GM18861 (cell line): Measurements from ENCODE around the gene FSTL5.
A peak's percentile ranks its signal among the peaks of the same experiment; 100 is the strongest.

Experiments used
- ATAC-seq: cut with Tn5 transposase; IDR thresholded peaks from one replicate; pipeline ENCODE4 v1.9.1; 2021; ENCODE audit not compliant: unreplicated experiment

The FSTL5 gene

GRCh38 chr4:161717084-161717483, 446.7 kb downstream of the FSTL5 start:
- ATAC-seq: no peak

- no peak for ATAC-seq
Measured at GRCh38 chr4:161714931-161715330, 448.9 kb downstream of the FSTL5 start.

GRCh38 chr4:161714022-161714751, 449.6 kb downstream of the FSTL5 start:
- no peak for ATAC-seq

- no peak for ATAC-seq
Measured at GRCh38 chr4:161704653-161705052, 459.1 kb downstream of the FSTL5 start.

- ATAC-seq: no peak
Measured at GRCh38 chr4:161704040-161704439, 459.8 kb downstream of the FSTL5 start.

GRCh38 chr4:161702287-161702686, 461.5 kb downstream of the FSTL5 start:
- ATAC-seq: no peak

- ATAC-seq: no peak
Measured at GRCh38 chr4:161696944-161697343, 466.9 kb downstream of the FSTL5 start.

- no peak for ATAC-seq
Measured at GRCh38 chr4:161680146-161680545, 483.7 kb downstream of the FSTL5 start.

- ATAC-seq: no peak
Measured at GRCh38 chr4:161664740-161665139, 499.1 kb downstream of the FSTL5 start.

- no peak for ATAC-seq
Measured at GRCh38 chr4:161663844-161664243, 500.0 kb downstream of the FSTL5 start.

GRCh38 chr4:161658676-161659075, 505.1 kb downstream of the FSTL5 start:
- no peak for ATAC-seq

- no peak for ATAC-seq
Measured at GRCh38 chr4:161657616-161658015, 506.2 kb downstream of the FSTL5 start.

- no peak for ATAC-seq
Measured at GRCh38 chr4:161656594-161656993, 507.2 kb downstream of the FSTL5 start.

GRCh38 chr4:161655148-161655547, 508.7 kb downstream of the FSTL5 start:
- ATAC-seq: no peak

- no peak for ATAC-seq
Measured at GRCh38 chr4:161653697-161654096, 510.1 kb downstream of the FSTL5 start.

GRCh38 chr4:161651586-161651985, 512.2 kb downstream of the FSTL5 start:
- ATAC-seq: no peak

- no peak for ATAC-seq
Measured at GRCh38 chr4:161650812-161651211, 513.0 kb downstream of the FSTL5 start.

GRCh38 chr4:161647757-161648156, 516.0 kb downstream of the FSTL5 start:
- ATAC-seq: no peak

GRCh38 chr4:161642708-161643107, 521.1 kb downstream of the FSTL5 start:
- no peak for ATAC-seq

GRCh38 chr4:161629694-161630441, 533.9 kb downstream of the FSTL5 start:
- ATAC-seq: no peak

- peak; percentile 93 for ATAC-seq
Measured at GRCh38 chr4:161604516-161605300, 559.1 kb downstream of the FSTL5 start.

- ATAC-seq: no peak
Measured at GRCh38 chr4:161601011-161601410, 562.8 kb downstream of the FSTL5 start.
